H9 (cell line): ENCODE measurements around the gene MORN5. TPM values are rescaled to one million over a fixed set of nuclear protein-coding genes. Genes with fewer than 3 reads are reported as not detected.

ENCODE experiments used
- DNase-seq: peaks from one replicate; pipeline ENCODE4 v3.0.0-alpha.2; 2017
- H2AFZ ChIP-seq: one replicate; pipeline ENCODE4 v1.6.1; 2013; ENCODE audit warnings: mild to moderate bottlenecking, low read length, control low read depth, moderate library complexity
- H2AK5ac ChIP-seq: 2 replicates; pipeline ENCODE4 v1.6.1; 2013; ENCODE audit warnings: low read length, control low read depth, mixed read lengths; ENCODE audit not compliant: insufficient read length
- H2BK120ac ChIP-seq: one replicate; pipeline ENCODE4 v1.6.1; 2013; ENCODE audit warnings: low read depth, mild to moderate bottlenecking, low read length, control low read depth, inconsistent platforms; ENCODE audit not compliant: poor library complexity, severe bottlenecking
- H2BK12ac ChIP-seq: 2 replicates; pipeline ENCODE4 v1.6.1; 2013; ENCODE audit warnings: low read length, control low read depth, mixed read lengths, low read depth; ENCODE audit not compliant: insufficient read length
- H2BK15ac ChIP-seq: 2 replicates; pipeline ENCODE4 v1.6.1; 2013; ENCODE audit warnings: low read depth, low read length, control low read depth
- H2BK20ac ChIP-seq: one replicate; pipeline ENCODE4 v1.6.1; 2013; ENCODE audit warnings: low read depth, mild to moderate bottlenecking, low read length, control low read depth, inconsistent platforms; ENCODE audit not compliant: poor library complexity, severe bottlenecking
- H2BK5ac ChIP-seq: 2 replicates; pipeline ENCODE4 v1.6.1; 2013; ENCODE audit warnings: low read length, control low read depth, mixed read lengths; ENCODE audit not compliant: insufficient read length
- H3K14ac ChIP-seq: 2 replicates; pipeline ENCODE4 v1.6.1; 2013; ENCODE audit warnings: low read length, control low read depth; ENCODE audit not compliant: insufficient read depth
- H3K18ac ChIP-seq: 2 replicates; pipeline ENCODE4 v1.6.1; 2013; ENCODE audit warnings: low read depth, mild to moderate bottlenecking, mixed read lengths, low read length, control low read depth; ENCODE audit not compliant: insufficient read length
- H3K23ac ChIP-seq: 2 replicates; pipeline ENCODE4 v1.6.1; 2013; ENCODE audit warnings: low read length, control low read depth, mixed read lengths, low read depth; ENCODE audit not compliant: insufficient read length
- H3K23me2 ChIP-seq: 2 replicates; pipeline ENCODE4 v1.6.1; 2013; ENCODE audit warnings: low read depth, mild to moderate bottlenecking, mixed read lengths, low read length, control low read depth; ENCODE audit not compliant: insufficient read length, poor library complexity, severe bottlenecking
- H3K27ac ChIP-seq: 2 replicates; pipeline ENCODE4 v1.5.1; 2013; ENCODE audit warnings: low read length, control low read depth, mixed read lengths, low read depth; ENCODE audit not compliant: insufficient read length
- H3K27me3 ChIP-seq: 2 replicates; pipeline ENCODE4 v1.6.1; 2013; ENCODE audit warnings: low read length, control low read depth, inconsistent platforms; ENCODE audit not compliant: insufficient read depth
- H3K4ac ChIP-seq: 2 replicates; pipeline ENCODE4 v1.6.1; 2013; ENCODE audit warnings: low read depth, mild to moderate bottlenecking, control low read depth, inconsistent platforms, low read length, moderate library complexity
- H3K4me1 ChIP-seq: 2 replicates; pipeline ENCODE4 v1.6.1; 2013; ENCODE audit warnings: low read length, control low read depth, inconsistent platforms; ENCODE audit not compliant: insufficient read depth
- H3K4me2 ChIP-seq: 2 replicates; pipeline ENCODE4 v1.6.1; 2013; ENCODE audit warnings: low read length, control low read depth, mixed read lengths; ENCODE audit not compliant: insufficient read length, insufficient read depth
- H3K56ac ChIP-seq: 2 replicates; pipeline ENCODE4 v1.6.1; 2013; ENCODE audit warnings: low read depth, mild to moderate bottlenecking, mixed read lengths, low read length, control low read depth; ENCODE audit not compliant: insufficient read length
- H3K79me1 ChIP-seq: 2 replicates; pipeline ENCODE4 v1.6.1; 2013; ENCODE audit warnings: low read depth, mild to moderate bottlenecking, moderate library complexity, low read length, control low read depth, inconsistent platforms; ENCODE audit not compliant: insufficient read depth, poor library complexity, severe bottlenecking
- H3K79me2 ChIP-seq: 2 replicates; pipeline ENCODE4 v1.6.1; 2013; ENCODE audit warnings: low read length, control low read depth, inconsistent platforms; ENCODE audit not compliant: insufficient read depth
- H3K9ac ChIP-seq: 2 replicates; pipeline ENCODE4 v1.6.1; 2013; ENCODE audit warnings: low read length, control low read depth, mixed read lengths; ENCODE audit not compliant: insufficient read length; ENCODE audit errors: extremely low read depth
- H3K9me3 ChIP-seq: one replicate; pipeline ENCODE4 v1.6.1; 2013; ENCODE audit warnings: low read depth, low read length, inconsistent platforms; ENCODE audit not compliant: control insufficient read depth
- H3T11ph ChIP-seq: one replicate; pipeline ENCODE4 v1.6.1; 2013; ENCODE audit warnings: mild to moderate bottlenecking, low read length, control low read depth, inconsistent platforms
- H4K20me1 ChIP-seq: one replicate; pipeline ENCODE4 v1.6.1; 2013; ENCODE audit not compliant: control insufficient read depth, insufficient read length, insufficient read depth
- H4K5ac ChIP-seq: 2 replicates; pipeline ENCODE4 v1.6.1; 2013; ENCODE audit warnings: low read depth, mild to moderate bottlenecking, mixed read lengths, low read length, control low read depth; ENCODE audit not compliant: insufficient read length
- H4K8ac ChIP-seq: replicated peaks from 2 replicates; pipeline ENCODE4 v1.6.1; 2013; ENCODE audit warnings: low read length, control low read depth, mixed read lengths, low read depth; ENCODE audit not compliant: insufficient read length
- H4K91ac ChIP-seq: 2 replicates; pipeline ENCODE4 v1.6.1; 2013; ENCODE audit warnings: low read depth, mild to moderate bottlenecking, moderate library complexity, mixed read lengths, low read length, control low read depth; ENCODE audit not compliant: insufficient read length
- H3K27ac Mint-ChIP-seq, 3 experiments: 2 replicates in 2 of 3; 3 replicates in 1 of 3; pipeline ENCODE4 v1.8.0; 2020 to 2021; ENCODE audit warnings: mixed read lengths in 3 of 3, mild to moderate bottlenecking in 1 of 3, moderate library complexity in 1 of 3
- H3K27me3 Mint-ChIP-seq: 2 replicates; pipeline ENCODE4 v1.8.0; 2021; ENCODE audit warnings: low read depth, mild to moderate bottlenecking, moderate library complexity, mixed read lengths
- H3K36me3 Mint-ChIP-seq, 3 experiments: 2 replicates in 2 of 3; 3 replicates in 1 of 3; pipeline ENCODE4 v1.8.0; 2020 to 2021; ENCODE audit warnings: low read depth in 3 of 3, mixed read lengths in 3 of 3; ENCODE audit not compliant: insufficient read depth in 1 of 3
- H3K4me1 Mint-ChIP-seq, 2 experiments: 2 replicates each; pipeline ENCODE4 v1.8.0; 2020; ENCODE audit warnings: mixed read lengths in 2 of 2
- H3K4me3 Mint-ChIP-seq, 2 experiments: 2 replicates in 1 of 2; 3 replicates in 1 of 2; pipeline ENCODE4 v1.8.0; 2020 to 2021; ENCODE audit warnings: mild to moderate bottlenecking in 2 of 2, mixed read lengths in 2 of 2, moderate library complexity in 1 of 2
- H3K9me3 Mint-ChIP-seq, 2 experiments: 2 replicates in 1 of 2; 3 replicates in 1 of 2; pipeline ENCODE4 v1.8.0; 2020; ENCODE audit warnings: mild to moderate bottlenecking in 2 of 2, mixed read lengths in 2 of 2, moderate library complexity in 1 of 2
- CTCF ChIP-seq: fragments of 200-600 bp; sonication (generic); conservative IDR thresholded peaks from 3 replicates; pipeline ENCODE4 v1.8.0; 2021; ENCODE audit warnings: antibody characterized with exemption, mild to moderate bottlenecking
- WGBS: extraction: QIAGEN DNeasy Blood & Tissue Kit; methylation state at CpG from one replicate; pipeline ENCODE4 v1.1.7; 2013; ENCODE audit warnings: missing lambda C conversion rate, low lambda C conversion rate, mixed read lengths; ENCODE audit not compliant: insufficient read length; ENCODE audit errors: extremely low coverage; 5-methylcytosine and 5-hydroxymethylcytosine counted together
- total RNA-seq: library from RNA; stranded (reverse); gene quantifications from 2 replicates; pipeline ENCODE4 v1.2.1, GENCODE V29; 2021

MORN5 gene
- total RNA-seq, 1 experiment from 2014 or later, result not detected

- Histone ChIP-seq H2BK5ac (no peak overlapping the region), H2AFZ (no peak overlapping the region), H3K9me3 (no peaks in the 10 kb centered on the region), H3K23ac (no peak overlapping the region), H4K8ac (no peak overlapping the region), H4K20me1 (no peaks in the 10 kb centered on the region), H3K23me2 (peaks cover 4% of the 10 kb centered on the region), H3K27ac (no peak overlapping the region), H2BK12ac (no peak overlapping the region), H4K5ac (no peak overlapping the region), H3K27me3 (no peaks in the 10 kb centered on the region), H2BK15ac (no peak overlapping the region), H4K91ac (no peak overlapping the region), H3K79me2 (peaks cover 4% of the 10 kb centered on the region; the same call in 1 of the 2 replicates), H3T11ph (no peak overlapping the region), H3K14ac (no peak overlapping the region), H3K56ac (no peak overlapping the region), H3K4me1 (0 out of 2 replicates have a peak, but pooled peaks cover 2% of the 10 kb centered on the region), H2BK20ac (no peak overlapping the region), H2BK120ac (no peak overlapping the region), H3K18ac (no peak overlapping the region), H3K4ac (no peak overlapping the region), H3K4me2 (no peak overlapping the region), H3K9ac (no peak overlapping the region), H2AK5ac (no peak overlapping the region), H3K79me1 (peaks cover 4% of the 10 kb centered on the region)
- no peak for TF ChIP-seq CTCF
- peaks cover 5 to 9% (median 7%) of the 10 kb centered on the region in 3 experiments; a peak in 6 of 7 replicates for H3K36me3 Mint-ChIP-seq
- H3K9me3 Mint-ChIP-seq, result no peaks in the 10 kb centered on the region; a peak in 1 of 5 replicates
- H3K4me1 Mint-ChIP-seq, result peaks cover 8 to 22% of the 10 kb centered on the region in 2 experiments
- H3K27ac Mint-ChIP-seq, result no peak overlapping the region; a peak in 1 of 7 replicates
- DNase-seq, result no peak
- peaks cover 2% of the 10 kb centered on the region; the same call in 1 of the 2 replicates for H3K27me3 Mint-ChIP-seq
- no peak overlapping the region for H3K4me3 Mint-ChIP-seq
- WGBS, result no CpG with 5 or more reads among the region's 4 CpGs
Measured at GRCh38 chr9:122155796-122156195, 3.9 kb upstream of the MORN5 start.
